Vein endothelial cell (primary cell): ENCODE data around the gene PANX2. TPM values are rescaled to one million over a fixed set of nuclear protein-coding genes. Genes with fewer than 3 reads are reported as not detected.

Source experiments
- total RNA-seq: library from RNA; depleted of rRNA; stranded (reverse); fragments of >200 nt; gene quantifications from 2 replicates; pipeline ENCODE4 v1.2.3, GENCODE V29; 2012

PANX2 gene
- total RNA-seq, result 0.67 and 1.6 TPM in 2 replicates

GRCh38 chr22:50170453-50171318 is at the start of gene PANX2:
Gene PANX2 (plus strand): TSS chr22:50170731. CDS start chr22:50170731, 0 bp downstream.

GRCh38 chr22:50185375-50186087 is 15.0 kb downstream of the PANX2 start, which contains the start of gene TRABD:
Gene TRABD (plus strand): TSS chr22:50185913. CDS start chr22:50193061, 7,148 bp downstream.

GRCh38 chr22:50200461-50201190 is 30.1 kb downstream of the PANX2 start, which contains the start of gene SELENOO:
Gene SELENOO (plus strand): TSS chr22:50201011. CDS start chr22:50201037, 26 bp downstream.

Other genes starting within 250 kb of the PANX2 start
- gene PIM3, start 210.0 kb upstream of the PANX2 start, total RNA-seq, result 199 TPM in 2 replicates
- under 0.01 and 0.33 TPM in 2 replicates for gene IL17REL, start 158.0 kb upstream of the PANX2 start, total RNA-seq
- gene TTLL8, start 112.4 kb upstream of the PANX2 start, total RNA-seq, result not detected in 2 replicates
- not detected in 2 replicates for gene MLC1, start 85.3 kb upstream of the PANX2 start, total RNA-seq
- gene MOV10L1, start 80.7 kb upstream of the PANX2 start, total RNA-seq, result 28.6 and 46.7 TPM in 2 replicates
- gene TRABD, start 15.2 kb downstream of the PANX2 start, total RNA-seq, result 29.2 and 35.3 TPM in 2 replicates
- gene SELENOO, start 30.3 kb downstream of the PANX2 start, total RNA-seq, result 15.9 and 24.8 TPM in 2 replicates
- gene TUBGCP6, start 74.3 kb downstream of the PANX2 start, total RNA-seq, result 29.1 and 31.0 TPM in 2 replicates
- gene HDAC10, start 80.5 kb downstream of the PANX2 start, total RNA-seq, result 24.7 and 24.8 TPM in 2 replicates
- 73.3 and 79.7 TPM in 2 replicates for gene MAPK12, start 91.0 kb downstream of the PANX2 start, total RNA-seq
- gene MAPK11, start 99.6 kb downstream of the PANX2 start, total RNA-seq, result 25.5 and 38.5 TPM in 2 replicates
- 92.4 and 113 TPM in 2 replicates for gene PLXNB2, start 136.9 kb downstream of the PANX2 start, total RNA-seq
- gene DENND6B, start 156.3 kb downstream of the PANX2 start, total RNA-seq, result 2.1 and 4.2 TPM in 2 replicates
- 59.3 and 77.4 TPM in 2 replicates for gene PPP6R2, start 172.6 kb downstream of the PANX2 start, total RNA-seq